HepG2 (cell line): ENCODE measurements around the gene POU2F2. TPM values are rescaled to one million over a fixed set of nuclear protein-coding genes. Genes with fewer than 3 reads are reported as not detected.

Source experiments
- ATAC-seq: fragments of 200-7000 bp; cut with Tn5 transposase; 3 replicates; pipeline ENCODE4 v1.9.1; 2020; ENCODE audit warnings: mild to moderate bottlenecking, moderate library complexity
- BruUV-seq: library from RNA; stranded (reverse); fragments of 400-500 nt; replicated peaks from 2 replicates; lab custom pipeline; 2021; lab: Mats Ljungman, UMichigan
- CTCF ChIA-PET: fragments of 300-600 bp; formaldehyde crosslinking; extraction: SDS; loops from one replicate; lab custom pipeline; 2021; ENCODE audit warnings: low total read pairs, inconsistent platforms, low intra/inter-chr PET ratio; lab: Yijun Ruan, JAX
- POLR2A ChIA-PET: fragments of 350-600 bp; sonication (Branson Sonifier 250); formaldehyde crosslinking; loops from one replicate; lab custom pipeline; 2020; ENCODE audit warnings: antibody characterized with exemption, inconsistent platforms; lab: Yijun Ruan, JAX
- DNase-seq: peaks from one replicate; pipeline ENCODE4 v3.0.0-alpha.2; 2015; ENCODE audit warnings: low spot score
- FAIRE-seq: peaks from 3 replicates; lab custom pipeline; 2011; peaks lifted over from hg19 to GRCh38; lab: Jason Lieb, UNC
- H2AFZ ChIP-seq: one replicate; pipeline ENCODE4 v1.6.1; 2011; ENCODE audit warnings: low read length, inconsistent platforms
- H3K27ac ChIP-seq: fragments of 300-600 bp; 3 replicates; pipeline ENCODE4 v1.8.0; 2011; ENCODE audit warnings: mixed run types, mild to moderate bottlenecking, mixed read lengths, low read length, inconsistent platforms; ENCODE audit not compliant: insufficient read depth; ENCODE audit errors: extremely low read length
- H3K27me3 ChIP-seq, 2 experiments: fragments of 200-600 bp in 1 of 2; 2 replicates in 1 of 2; 3 replicates in 1 of 2; pipeline versions ENCODE4 v1.6.0 to v1.8.0; 2011; ENCODE audit warnings: low read length in 2 of 2, mild to moderate bottlenecking in 2 of 2, moderate library complexity in 2 of 2, inconsistent platforms in 1 of 2; ENCODE audit not compliant: insufficient read depth in 2 of 2, control insufficient read depth in 1 of 2
- H3K36me3 ChIP-seq, 2 experiments: fragments of 200-600 bp in 1 of 2; replicated peaks in 1 of 2; 2 replicates in 1 of 2; 3 replicates in 1 of 2; pipeline versions ENCODE4 v1.5.1 to v1.8.0; 2011; ENCODE audit warnings: low read length in 2 of 2, inconsistent platforms in 1 of 2; ENCODE audit not compliant: insufficient read depth in 2 of 2, control insufficient read depth in 1 of 2
- H3K4me1 ChIP-seq: 2 replicates; pipeline ENCODE4 v1.5.1; 2012; ENCODE audit warnings: low read length, inconsistent platforms; ENCODE audit not compliant: insufficient read depth
- H3K4me2 ChIP-seq: 2 replicates; pipeline ENCODE4 v1.6.0; 2011; ENCODE audit warnings: low read depth, low read length, inconsistent platforms
- H3K4me3 ChIP-seq, 3 experiments: fragments of 200-600 bp in 1 of 3; sonication (generic), shearing (Covaris generic) in 1 of 3; replicated peaks in 1 of 3; 2 replicates each; pipeline ENCODE4 v1.5.1; 2011 to 2016; ENCODE audit warnings: low read length in 3 of 3, inconsistent platforms in 2 of 3, low read depth in 2 of 3, mild to moderate bottlenecking in 2 of 3, control low read depth in 1 of 3, mixed read lengths in 1 of 3; ENCODE audit not compliant: insufficient read depth in 1 of 3
- H3K79me2 ChIP-seq: one replicate; pipeline ENCODE4 v1.6.1; 2011; ENCODE audit warnings: low read length, inconsistent platforms; ENCODE audit not compliant: insufficient read depth
- H3K9ac ChIP-seq: 2 replicates; pipeline ENCODE4 v1.6.0; 2011; ENCODE audit warnings: mild to moderate bottlenecking, low read depth, low read length, inconsistent platforms; ENCODE audit not compliant: insufficient read depth
- H3K9me3 ChIP-seq: 2 replicates; pipeline ENCODE4 v1.5.1; 2012; ENCODE audit warnings: mild to moderate bottlenecking, low read length
- H4K20me1 ChIP-seq: 2 replicates; pipeline ENCODE4 v1.6.0; 2011; ENCODE audit warnings: inconsistent platforms, mild to moderate bottlenecking, low read length, moderate library complexity; ENCODE audit not compliant: insufficient read depth
- ASH2L ChIP-seq: fragments of 300-600, 200-600 bp; sonication (generic); IDR thresholded peaks from 2 replicates; pipeline ENCODE4 v1.7.0; 2017; ENCODE audit warnings: low read depth, mild to moderate bottlenecking, moderate library complexity, mixed read lengths, low read length; ENCODE audit not compliant: insufficient read length
- GZF1 ChIP-seq: sonication (generic); formaldehyde crosslinking; IDR thresholded peaks from 2 replicates; pipeline ENCODE4 v1.5.1; 2020; ENCODE audit warnings: mild to moderate bottlenecking, missing genetic modification reagents
- PRDM15 ChIP-seq: sonication (generic); formaldehyde crosslinking; IDR thresholded peaks from 2 replicates; pipeline ENCODE4 v1.4.0; 2020; ENCODE audit warnings: missing genetic modification reagents
- RAD21 ChIP-seq: fragments of 450-650 bp; formaldehyde crosslinking; IDR thresholded peaks from 2 replicates; pipeline ENCODE4 v1.5.0; 2020; ENCODE audit warnings: mild to moderate bottlenecking
- ZBTB38 ChIP-seq: sonication (generic); formaldehyde crosslinking; IDR thresholded peaks from 2 replicates; pipeline ENCODE4 v1.5.1; 2020; ENCODE audit warnings: mild to moderate bottlenecking, missing genetic modification reagents
- ZBTB42 ChIP-seq: sonication (generic); formaldehyde crosslinking; IDR thresholded peaks from 2 replicates; pipeline ENCODE4 v1.5.0; 2020; ENCODE audit warnings: mild to moderate bottlenecking, missing genetic modification reagents
- ZBTB8A ChIP-seq: sonication (generic); formaldehyde crosslinking; IDR thresholded peaks from 2 replicates; pipeline ENCODE4 v1.4.0; 2020; ENCODE audit warnings: mild to moderate bottlenecking, low read depth, missing genetic modification reagents, borderline replicate concordance
- ZNF343 ChIP-seq: sonication (generic); formaldehyde crosslinking; IDR thresholded peaks from 2 replicates; pipeline ENCODE4 v1.4.0; 2020; ENCODE audit warnings: mild to moderate bottlenecking, missing genetic modification reagents
- WGBS: methylation state at CpG from one replicate; pipeline ENCODE4 v1.1.6; 2017; ENCODE audit warnings: low lambda C conversion rate; 5-methylcytosine and 5-hydroxymethylcytosine counted together
- in situ Hi-C: cut with HindIII; loops from 2 replicates; pipeline ENCODE4 v1.10.0; 2017; ENCODE audit warnings: low pct_unique_long_range_greater_than_20kb; ENCODE audit not compliant: extremely low pct_ligation_motif_present
- intact Hi-C: fragments of 100-400 bp; cut with micrococcal nuclease; formaldehyde crosslinking; loops from one replicate; pipeline ENCODE4 v1.10.0; 2022; ENCODE audit not compliant: unreplicated experiment
- polyA plus RNA-seq, 8 experiments: library from polyadenylated mRNA; depleted of rRNA in 3 of 8; stranded (reverse) in 7 of 8; unstranded in 1 of 8; fragments of >200 nt; fragmentation: Illumina TruSeq in 4 of 8; extraction: Trizol in 4 of 8; gene quantifications; 2 replicates each; pipeline versions ENCODE4 v1.2.1 to v1.2.3, GENCODE V29; 2011 to 2016; ENCODE audit warnings: low read depth in 4 of 8, missing spikeins in 1 of 8, mixed read lengths in 1 of 8; ENCODE audit not compliant: insufficient read depth in 1 of 8
- total RNA-seq, 5 experiments: library from RNA; depleted of rRNA; stranded (reverse); fragments of >200 nt; fragmentation: Illumina TruSeq; extraction: Trizol; gene quantifications; 2 replicates each; pipeline ENCODE4 v1.2.3, GENCODE V29; 2016; ENCODE audit warnings: low read depth in 1 of 5

Gene POU2F2
- total and polyA plus RNA-seq, 2 of the 13 experiments (the other 11 are each of a cell fraction or from before 2014, with no cell fraction given), result 0.09 to 0.17 TPM

GRCh38 chr19:42131149-42132029, 857 bp downstream of the POU2F2 start:
- in situ Hi-C loops (loop anchor here (5.0 kb wide), 2 partner anchors 56 to 161 kb away; no protein-coding TSS in a partner anchor), intact Hi-C loops (loop anchor here (2.0 to 5.0 kb wide), 2 partner anchors 53 to 271 kb away; no protein-coding TSS in a partner anchor)
- H3K4me1 ChIP-seq, result no peaks in the 10 kb centered on the region
- no peak overlapping the region for H3K27ac ChIP-seq
- no peak overlapping the region for H2AFZ ChIP-seq
- CTCF ChIA-PET, result no interaction called here
- POLR2A ChIA-PET, result no interaction called here
- 28% methylated on average over 5 of the region's 6 CpGs for WGBS
- no peak for DNase-seq
- no peaks in the 10 kb centered on the region for H3K36me3 ChIP-seq
- H3K9me3 ChIP-seq, result no peaks in the 10 kb centered on the region
- ATAC-seq, result no peak
- no peak for TF ChIP-seq ZBTB38
- no peak for TF ChIP-seq ZBTB42 (CRISPR knock-in tag)
- TF ChIP-seq ZNF343 (CRISPR knock-in tag), result no peak
- no peak for TF ChIP-seq GZF1 (CRISPR knock-in tag)
- no peak for TF ChIP-seq ASH2L
- no peak for TF ChIP-seq ZBTB8A (CRISPR knock-in tag)
- TF ChIP-seq PRDM15 (CRISPR knock-in tag), result no peak
- no peak for TF ChIP-seq RAD21
- no peak for FAIRE-seq
- H3K79me2 ChIP-seq, result no peaks in the 10 kb centered on the region
- H3K27me3 ChIP-seq, result peaks cover 14 to 54% of the 10 kb centered on the region in 2 experiments
- BruUV-seq, result no TSS peak
- no peak overlapping the region for H3K4me3 ChIP-seq
- peaks cover 3% of the 10 kb centered on the region; the same call in 1 of the 2 replicates for H4K20me1 ChIP-seq
- H3K4me2 ChIP-seq, result no peak overlapping the region
- H3K9ac ChIP-seq, result no peak overlapping the region
